Suprapubic skin (tissue), 3 donors: ENCODE measurements around the gene COL26A1.

Source experiments
- EP300 ChIP-seq: sonication (generic); formaldehyde crosslinking; IDR thresholded peaks from one replicate; pipeline ENCODE4 v1.6.1; 2017; ENCODE audit warnings: antibody characterized with exemption
- POLR2A ChIP-seq, 2 donors: fragments of 450-650 bp; IDR thresholded peaks; one replicate each; pipeline ENCODE4 v1.6.1; 2017; ENCODE audit warnings: antibody characterized with exemption in 2 of 2, mild to moderate bottlenecking in 2 of 2, moderate library complexity in 2 of 2
- TF ChIP-seq, protein P1 (sequence below), 2 donors: fragments of 200-600 bp in 1 of 2; fragments of 450-650 bp in 1 of 2; sonication (generic) in 1 of 2; IDR thresholded peaks; one replicate each; pipeline ENCODE4 v1.5.1; 2016 to 2019; ENCODE audit warnings: antibody characterized with exemption in 2 of 2, mild to moderate bottlenecking in 1 of 2, moderate library complexity in 1 of 2

DNA sequence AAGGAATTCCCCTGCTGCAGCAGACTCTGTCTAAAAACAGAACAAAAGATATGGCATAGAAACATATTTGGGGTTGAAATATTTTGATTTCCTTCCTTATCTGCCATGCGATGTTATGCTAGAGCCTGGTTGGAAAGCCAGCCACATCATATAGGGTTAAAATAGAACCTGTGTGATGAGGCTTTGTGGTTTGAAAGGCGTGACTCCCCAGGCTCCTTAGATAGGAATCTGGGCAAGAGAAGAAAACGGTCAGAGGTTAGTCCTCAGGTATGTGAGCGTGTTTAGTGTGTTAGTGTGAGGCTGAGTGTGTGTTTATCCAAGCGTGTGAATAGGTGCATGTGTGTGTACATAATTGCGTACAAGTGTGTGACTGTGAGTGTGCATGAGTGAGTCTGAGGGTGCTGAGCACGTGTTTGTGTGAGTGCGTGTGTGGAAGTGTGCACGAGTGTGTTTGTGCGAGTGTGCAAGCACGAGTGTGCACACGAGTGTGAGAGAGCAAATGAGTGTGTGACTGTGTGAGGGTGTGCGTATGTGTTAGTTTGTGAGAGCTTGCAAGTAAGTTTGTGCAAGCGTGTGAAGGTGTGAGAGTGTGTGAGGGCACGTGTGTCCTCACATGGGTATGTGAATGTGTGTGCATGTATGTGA lies 79.9 kb downstream of the COL26A1 start:
- TF ChIP-seq, protein P1, sequence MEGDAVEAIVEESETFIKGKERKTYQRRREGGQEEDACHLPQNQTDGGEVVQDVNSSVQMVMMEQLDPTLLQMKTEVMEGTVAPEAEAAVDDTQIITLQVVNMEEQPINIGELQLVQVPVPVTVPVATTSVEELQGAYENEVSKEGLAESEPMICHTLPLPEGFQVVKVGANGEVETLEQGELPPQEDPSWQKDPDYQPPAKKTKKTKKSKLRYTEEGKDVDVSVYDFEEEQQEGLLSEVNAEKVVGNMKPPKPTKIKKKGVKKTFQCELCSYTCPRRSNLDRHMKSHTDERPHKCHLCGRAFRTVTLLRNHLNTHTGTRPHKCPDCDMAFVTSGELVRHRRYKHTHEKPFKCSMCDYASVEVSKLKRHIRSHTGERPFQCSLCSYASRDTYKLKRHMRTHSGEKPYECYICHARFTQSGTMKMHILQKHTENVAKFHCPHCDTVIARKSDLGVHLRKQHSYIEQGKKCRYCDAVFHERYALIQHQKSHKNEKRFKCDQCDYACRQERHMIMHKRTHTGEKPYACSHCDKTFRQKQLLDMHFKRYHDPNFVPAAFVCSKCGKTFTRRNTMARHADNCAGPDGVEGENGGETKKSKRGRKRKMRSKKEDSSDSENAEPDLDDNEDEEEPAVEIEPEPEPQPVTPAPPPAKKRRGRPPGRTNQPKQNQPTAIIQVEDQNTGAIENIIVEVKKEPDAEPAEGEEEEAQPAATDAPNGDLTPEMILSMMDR (IDR thresholded peaks at IDR 0.05): no peak
- TF ChIP-seq POLR2A (IDR thresholded peaks at IDR 0.05): no peak
- TF ChIP-seq EP300: no peak
